ENCODE results near the gene CFAP410. TPM values are rescaled to one million over a fixed set of nuclear protein-coding genes. Genes with fewer than 3 reads are reported as not detected.

The CFAP410 gene
- total RNA-seq, 3 donors from 2014 or later (not counting 1 experiment from before 2014, with no cell fraction given): 43.6 to 47.4 (median 46.7) TPM

DNA sequence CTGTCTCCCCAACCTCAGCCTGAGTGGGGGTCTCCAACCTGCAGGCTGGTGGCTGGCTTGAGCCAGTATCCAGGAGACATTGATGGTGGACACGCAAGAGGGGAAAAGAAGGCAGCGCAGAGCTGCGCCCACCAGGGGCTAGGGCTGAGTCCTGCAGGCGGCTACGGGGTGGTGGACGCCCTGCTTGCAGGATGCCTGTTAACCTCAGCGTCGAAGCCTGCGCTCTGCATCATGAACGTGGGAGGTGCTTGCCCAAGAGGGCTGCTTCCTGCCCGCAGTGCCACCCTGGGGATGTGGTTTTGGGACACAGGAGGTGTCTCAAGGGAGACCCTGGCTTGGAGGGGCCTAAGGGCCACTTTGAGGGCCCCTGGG is 11.6 kb downstream of the CFAP410 start:
- Mint-ChIP-seq H3K9me3 (no peaks in the 10 kb centered on the region), H3K36me3 (no peaks in the 10 kb centered on the region), H3K4me1 (no peaks in the 10 kb centered on the region), H3K27me3 (ENCODE audit: low read depth in 2 of 2) (no peaks in the 10 kb centered on the region), H3K27ac (no peak overlapping the region), H3K4me3 (no peak overlapping the region)
- ATAC-seq (peak in 1 of 3 donors; percentile 3), DNase-seq (no peak)
- H3K36me3 ChIP-seq (ENCODE audit: control insufficient read depth, insufficient read depth, low read length): peaks cover 31% of the 10 kb centered on the region
- H3K27ac ChIP-seq (ENCODE audit: low read length): no peak overlapping the region
- 83% methylated on average over 11 of the region's 11 CpGs for WGBS (ENCODE audit: insufficient coverage)
- H3K4me3 ChIP-seq (ENCODE audit: low read length): no peak overlapping the region
- TF ChIP-seq, protein P1, sequence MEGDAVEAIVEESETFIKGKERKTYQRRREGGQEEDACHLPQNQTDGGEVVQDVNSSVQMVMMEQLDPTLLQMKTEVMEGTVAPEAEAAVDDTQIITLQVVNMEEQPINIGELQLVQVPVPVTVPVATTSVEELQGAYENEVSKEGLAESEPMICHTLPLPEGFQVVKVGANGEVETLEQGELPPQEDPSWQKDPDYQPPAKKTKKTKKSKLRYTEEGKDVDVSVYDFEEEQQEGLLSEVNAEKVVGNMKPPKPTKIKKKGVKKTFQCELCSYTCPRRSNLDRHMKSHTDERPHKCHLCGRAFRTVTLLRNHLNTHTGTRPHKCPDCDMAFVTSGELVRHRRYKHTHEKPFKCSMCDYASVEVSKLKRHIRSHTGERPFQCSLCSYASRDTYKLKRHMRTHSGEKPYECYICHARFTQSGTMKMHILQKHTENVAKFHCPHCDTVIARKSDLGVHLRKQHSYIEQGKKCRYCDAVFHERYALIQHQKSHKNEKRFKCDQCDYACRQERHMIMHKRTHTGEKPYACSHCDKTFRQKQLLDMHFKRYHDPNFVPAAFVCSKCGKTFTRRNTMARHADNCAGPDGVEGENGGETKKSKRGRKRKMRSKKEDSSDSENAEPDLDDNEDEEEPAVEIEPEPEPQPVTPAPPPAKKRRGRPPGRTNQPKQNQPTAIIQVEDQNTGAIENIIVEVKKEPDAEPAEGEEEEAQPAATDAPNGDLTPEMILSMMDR (IDR thresholded peaks at IDR 0.05): no peak
- intact Hi-C loops (cut with micrococcal nuclease): no loop called here
- no peaks in the 10 kb centered on the region for H3K4me1 ChIP-seq (ENCODE audit: control insufficient read depth, insufficient read depth, low read length)
- no peaks in the 10 kb centered on the region for H3K9me3 ChIP-seq (ENCODE audit: control insufficient read depth, insufficient read depth, low read length)
- H3K27me3 ChIP-seq (ENCODE audit: control insufficient read depth, insufficient read depth, low read length): no peaks in the 10 kb centered on the region

DNA sequence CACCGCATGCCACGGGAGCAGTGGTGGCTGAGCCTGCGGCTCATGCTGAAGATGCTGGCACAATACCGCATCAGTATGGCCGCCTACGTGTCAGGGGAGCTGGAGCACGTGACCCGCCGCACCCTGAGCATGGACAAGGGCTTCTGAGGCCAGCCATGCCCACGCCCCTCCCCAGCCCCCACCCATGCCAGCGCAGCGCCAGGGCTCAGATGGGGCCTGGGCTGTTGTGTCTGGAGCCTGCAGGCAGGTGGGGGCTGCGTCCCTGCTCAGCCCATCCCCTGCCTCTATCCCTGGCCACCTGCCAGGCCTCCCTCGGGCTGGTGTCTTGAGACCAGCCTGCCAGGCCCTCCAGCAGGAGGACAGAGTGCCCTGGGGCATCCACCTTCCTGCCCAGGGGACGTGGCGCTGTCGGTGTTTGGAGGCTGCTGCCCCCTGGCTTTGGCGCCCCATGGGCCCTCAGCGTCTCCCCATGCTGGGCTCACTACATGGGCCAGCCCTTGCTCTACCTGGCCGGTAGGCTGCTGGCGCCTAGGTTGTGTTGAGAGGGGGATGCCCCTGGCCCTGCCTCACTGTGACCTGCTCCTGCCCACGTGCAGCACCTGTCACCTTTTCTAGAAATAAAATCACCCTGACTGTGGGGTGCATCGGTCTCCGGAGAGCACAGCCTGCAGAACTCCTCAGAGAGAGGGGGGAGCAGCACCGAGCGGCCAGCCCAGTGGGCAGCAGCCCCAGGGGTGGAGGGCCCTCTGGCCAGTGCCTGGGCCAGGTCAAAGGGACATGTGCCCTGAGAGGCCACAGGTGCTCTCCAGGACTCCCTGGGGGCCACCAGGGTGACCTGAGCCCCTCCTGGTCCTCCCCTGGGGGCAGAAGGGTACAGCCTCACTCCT is 12.2 kb downstream of the CFAP410 start:
- TF ChIP-seq, protein P1 (IDR thresholded peaks at IDR 0.05): no peak
- H3K36me3 ChIP-seq (ENCODE audit: control insufficient read depth, insufficient read depth, low read length): peaks cover 33% of the 10 kb centered on the region
- Mint-ChIP-seq H3K27me3 (ENCODE audit: low read depth in 2 of 2) (no peaks in the 10 kb centered on the region), H3K27ac (no peak overlapping the region), H3K36me3 (no peaks in the 10 kb centered on the region), H3K9me3 (no peaks in the 10 kb centered on the region), H3K4me1 (no peaks in the 10 kb centered on the region), H3K4me3 (no peak overlapping the region)
- WGBS (ENCODE audit: insufficient coverage): 94% methylated on average over 25 of the region's 26 CpGs
- no peak overlapping the region for H3K4me3 ChIP-seq (ENCODE audit: low read length)
- H3K27ac ChIP-seq (ENCODE audit: low read length): no peak overlapping the region
- ATAC-seq (peak in 1 of 3 donors; percentile 2), DNase-seq (no peak)
- no peaks in the 10 kb centered on the region for H3K4me1 ChIP-seq (ENCODE audit: control insufficient read depth, insufficient read depth, low read length)
- intact Hi-C loops (cut with micrococcal nuclease): no loop called here
- H3K27me3 ChIP-seq (ENCODE audit: control insufficient read depth, insufficient read depth, low read length): no peaks in the 10 kb centered on the region
- no peaks in the 10 kb centered on the region for H3K9me3 ChIP-seq (ENCODE audit: control insufficient read depth, insufficient read depth, low read length)

DNA sequence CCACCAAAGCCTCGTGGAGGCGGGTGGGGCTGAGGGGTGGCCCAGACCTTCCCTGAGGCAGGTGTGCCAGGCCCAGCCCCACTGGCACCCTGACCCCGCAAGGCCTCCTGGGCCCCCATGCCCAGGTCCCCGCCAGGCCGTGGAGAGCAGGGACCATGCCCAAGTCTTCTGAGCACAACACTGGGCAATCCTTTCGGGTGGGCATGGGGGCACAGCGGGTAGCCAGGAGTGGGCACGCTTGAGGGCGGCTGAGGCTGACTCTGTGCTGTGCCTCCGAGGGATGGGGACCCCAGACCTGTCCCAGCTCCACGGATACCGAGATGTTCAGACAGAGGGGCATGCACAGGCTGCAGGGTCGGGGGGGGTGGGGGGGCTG is 12.9 kb downstream of the CFAP410 start:
- no peaks in the 10 kb centered on the region for H3K27me3 ChIP-seq (ENCODE audit: control insufficient read depth, insufficient read depth, low read length)
- no peak overlapping the region for H3K27ac ChIP-seq (ENCODE audit: low read length)
- no peaks in the 10 kb centered on the region for H3K9me3 ChIP-seq (ENCODE audit: control insufficient read depth, insufficient read depth, low read length)
- intact Hi-C loops (cut with micrococcal nuclease): no loop called here
- H3K36me3 ChIP-seq (ENCODE audit: control insufficient read depth, insufficient read depth, low read length): peaks cover 37% of the 10 kb centered on the region
- 89% methylated on average over 13 of the region's 13 CpGs for WGBS (ENCODE audit: insufficient coverage)
- DNase-seq (no peak), ATAC-seq (no peak)
- Mint-ChIP-seq H3K27ac (no peak overlapping the region), H3K4me3 (no peak overlapping the region), H3K36me3 (no peaks in the 10 kb centered on the region), H3K9me3 (no peaks in the 10 kb centered on the region), H3K4me1 (no peaks in the 10 kb centered on the region), H3K27me3 (ENCODE audit: low read depth in 2 of 2) (no peaks in the 10 kb centered on the region)
- TF ChIP-seq, protein P1 (IDR thresholded peaks at IDR 0.05): no peak
- H3K4me1 ChIP-seq (ENCODE audit: control insufficient read depth, insufficient read depth, low read length): no peaks in the 10 kb centered on the region
- no peak overlapping the region for H3K4me3 ChIP-seq (ENCODE audit: low read length)
